Gastroesophageal sphincter (tissue), 3 donors: ENCODE results near the gene NLRP1.

Experiments
- POLR2A ChIP-seq, 2 donors: fragments of 450-650 bp; IDR thresholded peaks; one replicate each; pipeline ENCODE4 v1.6.1; 2017; ENCODE audit warnings: antibody characterized with exemption in 2 of 2, mild to moderate bottlenecking in 2 of 2, moderate library complexity in 1 of 2
- TF ChIP-seq, protein P1 (sequence below), 4 experiments: fragments of 200-600 bp in 2 of 4; fragments of 450-650 bp in 2 of 4; sonication (generic) in 1 of 4; IDR thresholded peaks; one replicate each; pipeline ENCODE4 v1.5.1; 2017 to 2019; ENCODE audit warnings: antibody characterized with exemption in 4 of 4, mild to moderate bottlenecking in 2 of 4, moderate library complexity in 2 of 4

DNA sequence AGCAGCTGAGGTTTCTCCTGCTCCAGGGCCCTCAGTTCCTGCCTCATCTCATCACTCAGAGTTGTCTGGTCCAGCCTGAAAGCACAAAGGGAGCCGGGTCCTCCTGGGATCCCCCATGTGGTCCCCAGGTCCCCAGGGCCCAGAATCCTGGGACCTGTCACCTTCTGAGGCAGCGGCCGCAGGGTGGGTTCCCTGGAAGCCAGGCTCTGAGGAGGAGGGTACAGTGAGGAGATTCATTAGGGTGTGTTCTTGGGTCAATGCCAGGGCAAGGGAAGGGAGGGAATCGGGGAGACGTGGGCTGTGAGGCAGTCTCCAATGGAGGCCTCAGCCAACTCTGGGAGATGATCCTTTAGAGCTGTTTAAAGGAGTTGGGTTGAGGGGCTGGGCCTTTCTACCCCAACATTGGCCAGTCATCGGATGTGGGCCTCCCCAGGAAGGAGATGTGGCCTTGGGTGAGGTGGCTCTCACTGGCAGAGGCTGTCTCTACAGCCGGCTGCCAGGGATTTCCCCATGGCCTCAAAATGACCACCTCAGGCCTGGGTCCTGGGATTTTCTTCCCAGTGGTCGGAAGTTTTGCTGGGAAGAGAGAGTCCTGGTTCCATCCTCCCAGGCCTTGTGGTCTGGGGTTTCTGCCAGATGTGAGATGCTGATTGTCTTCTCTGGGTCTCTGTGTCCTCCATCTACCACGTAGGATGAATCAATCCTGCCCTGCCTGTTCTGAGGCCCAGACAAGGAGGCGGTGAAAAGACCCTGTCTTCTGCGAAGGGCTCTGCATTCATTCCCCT, 47.3 kb downstream of the NLRP1 start:
- TF ChIP-seq POLR2A (IDR thresholded peaks at IDR 0.05), result no peak
- TF ChIP-seq, protein P1, sequence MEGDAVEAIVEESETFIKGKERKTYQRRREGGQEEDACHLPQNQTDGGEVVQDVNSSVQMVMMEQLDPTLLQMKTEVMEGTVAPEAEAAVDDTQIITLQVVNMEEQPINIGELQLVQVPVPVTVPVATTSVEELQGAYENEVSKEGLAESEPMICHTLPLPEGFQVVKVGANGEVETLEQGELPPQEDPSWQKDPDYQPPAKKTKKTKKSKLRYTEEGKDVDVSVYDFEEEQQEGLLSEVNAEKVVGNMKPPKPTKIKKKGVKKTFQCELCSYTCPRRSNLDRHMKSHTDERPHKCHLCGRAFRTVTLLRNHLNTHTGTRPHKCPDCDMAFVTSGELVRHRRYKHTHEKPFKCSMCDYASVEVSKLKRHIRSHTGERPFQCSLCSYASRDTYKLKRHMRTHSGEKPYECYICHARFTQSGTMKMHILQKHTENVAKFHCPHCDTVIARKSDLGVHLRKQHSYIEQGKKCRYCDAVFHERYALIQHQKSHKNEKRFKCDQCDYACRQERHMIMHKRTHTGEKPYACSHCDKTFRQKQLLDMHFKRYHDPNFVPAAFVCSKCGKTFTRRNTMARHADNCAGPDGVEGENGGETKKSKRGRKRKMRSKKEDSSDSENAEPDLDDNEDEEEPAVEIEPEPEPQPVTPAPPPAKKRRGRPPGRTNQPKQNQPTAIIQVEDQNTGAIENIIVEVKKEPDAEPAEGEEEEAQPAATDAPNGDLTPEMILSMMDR (IDR thresholded peaks at IDR 0.05), result no peak
